Kidney epithelial cell (primary cell): Measurements from ENCODE around the gene CENPK. TPM values are rescaled to one million over a fixed set of nuclear protein-coding genes. Genes with fewer than 3 reads are reported as not detected.

Experiments
- DNase-seq: peaks from one replicate; pipeline ENCODE4 v3.0.0-alpha.2; 2010; ENCODE audit warnings: low read depth
- H3K27me3 ChIP-seq: 2 replicates; pipeline ENCODE4 v1.6.0; 2011; ENCODE audit warnings: low read length; ENCODE audit not compliant: control insufficient read depth, insufficient read depth
- H3K36me3 ChIP-seq: 2 replicates; pipeline ENCODE4 v1.5.1; 2011; ENCODE audit warnings: low read length; ENCODE audit not compliant: control insufficient read depth, insufficient read depth
- H3K4me3 ChIP-seq: 2 replicates; pipeline ENCODE4 v1.5.1; 2011; ENCODE audit warnings: low read depth, mild to moderate bottlenecking, control low read depth, low read length
- total RNA-seq: library from RNA; depleted of rRNA; stranded (reverse); fragments of >200 nt; gene quantifications from 2 replicates; pipeline ENCODE4 v1.2.3, GENCODE V29; 2015
- TF ChIP-seq, protein P1 (sequence below): IDR thresholded peaks from 2 replicates; pipeline ENCODE4 v1.5.1; 2011; ENCODE audit warnings: mild to moderate bottlenecking, moderate library complexity, low read length, control low read depth, inconsistent platforms; ENCODE audit not compliant: insufficient read depth, poor library complexity, severe bottlenecking

Gene CENPK
- total RNA-seq, 1 donor from 2014 or later: 18.4 TPM

DNA sequence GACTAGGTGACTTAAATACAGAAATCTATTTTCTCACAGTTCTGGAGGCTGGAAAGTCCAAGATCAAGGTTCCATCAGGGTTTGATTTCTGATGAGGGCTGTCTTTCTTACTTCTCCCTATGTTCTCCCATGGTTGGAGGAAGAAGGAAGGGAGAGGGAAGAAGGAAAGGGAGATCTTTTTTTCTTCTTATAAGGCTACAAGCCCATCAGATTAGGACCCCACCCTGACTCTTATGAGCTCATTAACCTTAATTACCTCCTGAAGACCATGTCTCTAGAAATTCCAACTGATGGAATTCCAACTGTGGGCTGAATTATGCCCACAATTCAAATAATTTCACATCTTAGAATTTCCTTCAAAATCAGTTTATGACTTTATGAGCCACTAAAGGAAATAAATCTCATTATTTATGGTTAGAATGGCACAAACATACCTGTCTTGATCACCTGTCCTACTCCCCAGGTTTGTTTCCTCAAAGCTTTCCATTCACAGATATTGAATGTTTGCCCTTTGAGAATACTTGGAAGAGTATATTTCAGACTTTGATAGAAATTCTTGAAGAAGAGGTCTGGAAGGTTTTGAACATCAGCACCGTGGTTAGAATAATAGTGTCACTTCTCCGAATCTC, 7.7 kb upstream of the CENPK start:
- Histone ChIP-seq H3K36me3 (no peaks in the 10 kb centered on the region), H3K27me3 (no peaks in the 10 kb centered on the region), H3K4me3 (no peak overlapping the region)
- TF ChIP-seq, protein P1, sequence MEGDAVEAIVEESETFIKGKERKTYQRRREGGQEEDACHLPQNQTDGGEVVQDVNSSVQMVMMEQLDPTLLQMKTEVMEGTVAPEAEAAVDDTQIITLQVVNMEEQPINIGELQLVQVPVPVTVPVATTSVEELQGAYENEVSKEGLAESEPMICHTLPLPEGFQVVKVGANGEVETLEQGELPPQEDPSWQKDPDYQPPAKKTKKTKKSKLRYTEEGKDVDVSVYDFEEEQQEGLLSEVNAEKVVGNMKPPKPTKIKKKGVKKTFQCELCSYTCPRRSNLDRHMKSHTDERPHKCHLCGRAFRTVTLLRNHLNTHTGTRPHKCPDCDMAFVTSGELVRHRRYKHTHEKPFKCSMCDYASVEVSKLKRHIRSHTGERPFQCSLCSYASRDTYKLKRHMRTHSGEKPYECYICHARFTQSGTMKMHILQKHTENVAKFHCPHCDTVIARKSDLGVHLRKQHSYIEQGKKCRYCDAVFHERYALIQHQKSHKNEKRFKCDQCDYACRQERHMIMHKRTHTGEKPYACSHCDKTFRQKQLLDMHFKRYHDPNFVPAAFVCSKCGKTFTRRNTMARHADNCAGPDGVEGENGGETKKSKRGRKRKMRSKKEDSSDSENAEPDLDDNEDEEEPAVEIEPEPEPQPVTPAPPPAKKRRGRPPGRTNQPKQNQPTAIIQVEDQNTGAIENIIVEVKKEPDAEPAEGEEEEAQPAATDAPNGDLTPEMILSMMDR: no peak
- no peak for DNase-seq

DNA sequence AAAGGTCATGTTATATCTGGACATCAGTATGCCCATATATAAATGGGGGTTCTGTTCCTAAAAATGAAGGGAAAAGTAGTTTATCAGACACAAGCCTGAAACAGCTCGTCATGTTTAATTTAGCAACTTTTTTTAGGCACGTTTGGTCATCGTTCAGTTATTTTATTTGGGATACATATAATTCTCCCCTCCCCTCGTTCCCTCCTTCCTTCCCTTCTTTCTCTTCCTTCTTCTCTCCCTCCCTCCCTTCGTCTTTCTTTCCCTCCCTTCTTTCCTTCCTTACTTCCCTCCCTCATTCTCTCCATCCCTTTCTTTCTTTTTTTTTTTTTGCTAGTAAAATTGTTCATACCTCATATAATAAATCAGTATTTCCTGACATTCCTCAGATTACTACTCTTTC, 3.5 kb upstream of the CENPK start:
- Histone ChIP-seq H3K36me3 (no peaks in the 10 kb centered on the region), H3K4me3 (no peak overlapping the region), H3K27me3 (no peaks in the 10 kb centered on the region)
- no peak for DNase-seq
- TF ChIP-seq, protein P1: no peak

DNA sequence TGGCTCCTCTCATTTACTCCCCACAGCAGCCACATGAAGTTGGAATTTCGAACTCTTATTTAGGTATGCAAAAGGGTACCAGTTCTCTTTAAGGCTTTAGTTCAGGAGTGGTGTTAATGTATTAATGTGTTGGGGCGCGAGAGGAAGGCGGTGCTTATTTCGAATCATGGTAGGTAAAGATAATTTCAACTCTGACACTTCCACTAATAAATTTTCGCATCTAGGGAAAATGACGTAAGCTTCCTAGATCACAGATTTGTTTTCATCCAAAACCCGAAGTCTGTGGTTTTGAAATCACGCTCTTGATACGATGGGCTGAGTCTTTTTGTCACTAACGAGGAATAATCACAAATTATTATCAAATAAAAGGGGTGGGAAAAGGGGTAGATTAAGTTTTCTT, 809 bp upstream of the CENPK start:
- Histone ChIP-seq H3K36me3 (no peaks in the 10 kb centered on the region), H3K4me3 (peak overlapping the region; percentile 63), H3K27me3 (no peaks in the 10 kb centered on the region)
- TF ChIP-seq, protein P1: no peak
- no peak for DNase-seq

DNA sequence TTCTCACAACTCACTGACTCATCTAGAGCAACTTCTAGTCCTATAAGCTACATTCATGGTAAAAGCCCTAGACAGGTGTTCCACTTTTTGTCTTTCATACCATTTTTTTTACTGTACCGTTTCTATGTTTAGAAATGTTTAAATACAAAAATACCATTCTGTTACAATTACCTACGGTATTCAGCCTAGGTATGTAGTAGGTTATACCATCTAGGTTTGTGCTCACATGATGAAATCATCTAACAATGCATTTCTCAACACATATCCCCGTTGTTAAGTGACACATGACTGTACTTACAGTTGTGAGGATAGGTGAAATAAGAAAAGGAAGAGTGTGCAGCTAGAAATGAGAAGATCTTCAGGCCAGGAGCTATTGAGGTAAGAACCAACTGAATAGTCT, 6.2 kb downstream of the CENPK start:
- H3K4me3 ChIP-seq: no peak overlapping the region

DNA sequence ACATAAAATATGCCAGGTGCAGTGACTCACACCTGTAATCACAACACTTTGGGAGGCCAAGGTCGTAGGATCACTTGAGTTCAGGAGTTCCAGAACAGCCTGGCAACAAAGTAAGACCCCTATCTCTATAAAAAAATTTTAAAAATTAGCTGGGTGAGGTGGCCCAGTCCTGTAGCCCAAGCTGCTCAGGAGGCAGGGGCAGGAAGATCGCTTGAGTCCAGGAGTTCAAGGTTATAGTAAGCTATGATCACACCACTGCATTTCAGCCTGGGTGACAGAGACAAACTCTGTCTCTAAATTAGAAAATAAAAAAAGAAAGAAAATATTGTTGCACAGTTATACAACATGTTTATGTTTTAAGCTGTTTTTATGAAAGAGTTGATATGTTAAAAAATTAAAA, 6.8 kb downstream of the CENPK start:
- TF ChIP-seq, protein P1: no peak
- no peaks in the 10 kb centered on the region for H3K36me3 ChIP-seq

More for the DNA sequence above, 6.2 kb downstream of the CENPK start:
- no peaks in the 10 kb centered on the region for H3K27me3 ChIP-seq
- DNase-seq: no peak
- H3K36me3 ChIP-seq: no peaks in the 10 kb centered on the region
- TF ChIP-seq, protein P1: no peak

DNA sequence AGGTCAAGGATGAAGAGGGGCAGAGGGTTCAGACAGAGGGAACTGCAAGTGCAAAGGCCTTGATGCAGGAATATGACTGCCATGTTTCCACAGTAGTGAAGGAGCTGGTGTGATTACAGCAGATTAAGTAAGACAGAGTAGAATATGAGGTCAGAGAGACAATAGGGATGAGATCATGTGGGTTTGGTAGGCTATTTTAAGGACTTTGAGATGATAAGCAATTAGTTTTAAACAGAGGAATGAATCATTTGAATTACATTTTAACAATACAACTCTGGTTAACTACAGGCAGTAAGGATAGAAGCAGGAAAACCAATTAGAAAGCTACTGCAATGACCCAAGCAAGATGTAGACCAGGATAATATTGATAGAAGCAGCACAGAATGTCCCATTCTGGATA, 7.7 kb downstream of the CENPK start:
- Histone ChIP-seq H3K27me3 (no peaks in the 10 kb centered on the region), H3K36me3 (no peaks in the 10 kb centered on the region), H3K4me3 (no peak overlapping the region)
- TF ChIP-seq, protein P1: no peak
- no peak for DNase-seq

More for the DNA sequence above, 6.8 kb downstream of the CENPK start:
- Histone ChIP-seq H3K27me3 (no peaks in the 10 kb centered on the region), H3K4me3 (no peak overlapping the region)
- no peak for DNase-seq
